SJCRH30 (cell line): ENCODE data around the gene SYTL4. TPM values are rescaled to one million over a fixed set of nuclear protein-coding genes. Genes with fewer than 3 reads are reported as not detected.
"Not testable (repeated sequence)": the region's sequence is repeated elsewhere in the genome, so short reads cannot be mapped to it uniquely, and the experiment has no call there.

ENCODE experiments used
- DNase-seq, 2 experiments: peaks; one replicate each; pipeline ENCODE4 v3.0.0-alpha.2; 2015 to 2020
- H3K27ac ChIP-seq: fragments of 250-450 bp; sonication (Bioruptor Pico); 2 replicates; pipeline ENCODE4 v1.5.1; 2020; ENCODE audit warnings: mild to moderate bottlenecking, moderate library complexity
- H3K27me3 ChIP-seq: fragments of 250-450 bp; sonication (Bioruptor Pico); 2 replicates; pipeline ENCODE4 v1.5.1; 2020; ENCODE audit warnings: mild to moderate bottlenecking, moderate library complexity
- H3K36me3 ChIP-seq: fragments of 250-450 bp; sonication (Bioruptor Pico); 2 replicates; pipeline ENCODE4 v1.5.1; 2020; ENCODE audit warnings: mild to moderate bottlenecking, moderate library complexity
- H3K4me1 ChIP-seq: fragments of 250-450 bp; sonication (Bioruptor Pico); 2 replicates; pipeline ENCODE4 v1.5.1; 2020; ENCODE audit warnings: mild to moderate bottlenecking, moderate library complexity
- H3K4me3 ChIP-seq: fragments of 250-450 bp; sonication (Bioruptor Pico); 2 replicates; pipeline ENCODE4 v1.5.1; 2020; ENCODE audit warnings: mild to moderate bottlenecking, moderate library complexity
- H3K9me3 ChIP-seq: fragments of 250-450 bp; sonication (Bioruptor Pico); replicated peaks from 2 replicates; pipeline ENCODE4 v1.5.1; 2020; ENCODE audit warnings: mild to moderate bottlenecking, moderate library complexity
- total RNA-seq: library from RNA; depleted of rRNA; stranded (reverse); fragments of >200 nt; shearing (Covaris generic); gene quantifications from 2 replicates; pipeline ENCODE4 v1.2.3, GENCODE V29; 2014; rRNA removed

Gene SYTL4
- not detected in 2 replicates for total RNA-seq

- no peaks in the 10 kb centered on the region for H3K4me1 ChIP-seq
Measured at GRCh38 chrX:100731441-100732281, at the start of gene SYTL4. Gene SYTL4, minus strand, starts transcription at chrX:100732121. Its CDS starts 30,084 bp downstream, at chrX:100702037.

GRCh38 chrX:100769439-100769838, 37.5 kb upstream of the SYTL4 start:
- H3K4me3 ChIP-seq, H3K36me3 ChIP-seq, H3K27ac ChIP-seq, DNase-seq, H3K4me1 ChIP-seq, H3K27me3 ChIP-seq, H3K9me3 ChIP-seq: not testable (repeated sequence)

More at GRCh38 chrX:100731441-100732281, at the start of gene SYTL4:
- no peaks in the 10 kb centered on the region for H3K9me3 ChIP-seq
- no peaks in the 10 kb centered on the region for H3K27me3 ChIP-seq
- no peak within 1 kb of the TSS for H3K27ac ChIP-seq
- no peak for DNase-seq
- no peaks in the 10 kb centered on the region for H3K36me3 ChIP-seq
- no peak within 1 kb of the TSS for H3K4me3 ChIP-seq

- DNase-seq = peak; percentile 64 to 86
- H3K27me3 ChIP-seq = no peaks in the 10 kb centered on the region
- no peaks in the 10 kb centered on the region for H3K4me1 ChIP-seq
- no peak overlapping the region for H3K27ac ChIP-seq
- no peaks in the 10 kb centered on the region for H3K9me3 ChIP-seq
- no peaks in the 10 kb centered on the region for H3K36me3 ChIP-seq
- H3K4me3 ChIP-seq = no peak overlapping the region
Measured at GRCh38 chrX:100768679-100769338, 36.9 kb upstream of the SYTL4 start.

GRCh38 chrX:100750883-100751282, 19.0 kb upstream of the SYTL4 start:
- peak in 1 of 2 experiments; percentile 14 for DNase-seq
- Histone ChIP-seq H3K27me3 (no peaks in the 10 kb centered on the region), H3K4me1 (peaks cover under 1% of the 10 kb centered on the region; the same call in 1 of the 2 replicates), H3K9me3 (no peaks in the 10 kb centered on the region), H3K27ac (no peak overlapping the region), H3K4me3 (no peak overlapping the region), H3K36me3 (no peaks in the 10 kb centered on the region)

GRCh38 chrX:100748108-100748507, 16.2 kb upstream of the SYTL4 start:
- Histone ChIP-seq H3K27me3 (no peaks in the 10 kb centered on the region), H3K4me1 (peaks cover 5% of the 10 kb centered on the region), H3K27ac (no peak overlapping the region), H3K9me3 (no peaks in the 10 kb centered on the region), H3K36me3 (no peaks in the 10 kb centered on the region), H3K4me3 (no peak overlapping the region)
- peak in 1 of 2 experiments; percentile 7 for DNase-seq

- Histone ChIP-seq H3K36me3 (no peaks in the 10 kb centered on the region), H3K9me3 (no peaks in the 10 kb centered on the region), H3K27ac (no peak overlapping the region), H3K4me3 (no peak overlapping the region), H3K27me3 (no peaks in the 10 kb centered on the region), H3K4me1 (peaks cover 5% of the 10 kb centered on the region)
- no peak for DNase-seq
Measured at GRCh38 chrX:100747703-100748102, 15.8 kb upstream of the SYTL4 start.

- H3K36me3 ChIP-seq = no peaks in the 10 kb centered on the region
- H3K4me1 ChIP-seq = peaks cover 5% of the 10 kb centered on the region
- no peak for DNase-seq
- no peaks in the 10 kb centered on the region for H3K9me3 ChIP-seq
- H3K27me3 ChIP-seq = no peaks in the 10 kb centered on the region
- no peak overlapping the region for H3K27ac ChIP-seq
- no peak overlapping the region for H3K4me3 ChIP-seq
Measured at GRCh38 chrX:100747090-100747489, 15.2 kb upstream of the SYTL4 start.

GRCh38 chrX:100745806-100746537, 14.1 kb upstream of the SYTL4 start:
- Histone ChIP-seq H3K36me3 (no peaks in the 10 kb centered on the region), H3K27ac (no peak overlapping the region), H3K9me3 (no peaks in the 10 kb centered on the region), H3K4me1 (peaks cover 5% of the 10 kb centered on the region), H3K27me3 (no peaks in the 10 kb centered on the region), H3K4me3 (no peak overlapping the region)
- DNase-seq = peak; percentile 17 to 55

GRCh38 chrX:100745205-100745604, 13.3 kb upstream of the SYTL4 start:
- H3K36me3 ChIP-seq = no peaks in the 10 kb centered on the region
- no peak for DNase-seq
- no peaks in the 10 kb centered on the region for H3K27me3 ChIP-seq
- no peak overlapping the region for H3K27ac ChIP-seq
- no peak overlapping the region for H3K4me3 ChIP-seq
- H3K9me3 ChIP-seq = no peaks in the 10 kb centered on the region
- H3K4me1 ChIP-seq = peaks cover 5% of the 10 kb centered on the region

GRCh38 chrX:100743009-100743607, 11.2 kb upstream of the SYTL4 start:
- DNase-seq = no peak
- Histone ChIP-seq H3K4me3 (no peak overlapping the region), H3K27ac (no peak overlapping the region), H3K9me3 (no peaks in the 10 kb centered on the region), H3K36me3 (no peaks in the 10 kb centered on the region), H3K27me3 (no peaks in the 10 kb centered on the region), H3K4me1 (peaks cover 5% of the 10 kb centered on the region)

GRCh38 chrX:100724006-100724405, 7.9 kb downstream of the SYTL4 start:
- not testable (repeated sequence) for H3K9me3 ChIP-seq, DNase-seq, H3K36me3 ChIP-seq, H3K4me3 ChIP-seq, H3K27ac ChIP-seq, H3K27me3 ChIP-seq, H3K4me1 ChIP-seq

GRCh38 chrX:100721328-100721727, 10.6 kb downstream of the SYTL4 start:
- H3K4me1 ChIP-seq = no peaks in the 10 kb centered on the region
- no peak overlapping the region for H3K27ac ChIP-seq
- no peak for DNase-seq
- no peak overlapping the region for H3K4me3 ChIP-seq
- no peaks in the 10 kb centered on the region for H3K36me3 ChIP-seq
- H3K9me3 ChIP-seq = no peaks in the 10 kb centered on the region
- H3K27me3 ChIP-seq = no peaks in the 10 kb centered on the region

- no peaks in the 10 kb centered on the region for H3K36me3 ChIP-seq
- no peak overlapping the region for H3K4me3 ChIP-seq
- DNase-seq = no peak
- H3K27ac ChIP-seq = no peak overlapping the region
- no peaks in the 10 kb centered on the region for H3K9me3 ChIP-seq
- no peaks in the 10 kb centered on the region for H3K4me1 ChIP-seq
- no peaks in the 10 kb centered on the region for H3K27me3 ChIP-seq
Measured at GRCh38 chrX:100720301-100720700, 11.6 kb downstream of the SYTL4 start.

- no peak for DNase-seq
- H3K4me1 ChIP-seq = no peaks in the 10 kb centered on the region
- H3K36me3 ChIP-seq = no peaks in the 10 kb centered on the region
Measured at GRCh38 chrX:100719139-100719538, 12.8 kb downstream of the SYTL4 start.

More at GRCh38 chrX:100719139-100719538, 12.8 kb downstream of the SYTL4 start:
- no peaks in the 10 kb centered on the region for H3K27me3 ChIP-seq
- no peak overlapping the region for H3K4me3 ChIP-seq
- H3K9me3 ChIP-seq = no peaks in the 10 kb centered on the region
- no peak overlapping the region for H3K27ac ChIP-seq
